NCI-H345 treated with DMSO at 0.1 percent for 48 hours (cell line): ENCODE data around the gene FSHR.

Experiments used
- DNase-seq: peaks from one replicate; lab custom pipeline; 2025; ENCODE audit not compliant: unreplicated experiment; lab: John Stamatoyannopoulos, UW

The FSHR gene

GRCh38 chr2:49154140-49154539, at the start of gene FSHR:
Gene FSHR, minus strand, starts transcription at chr2:49154515. Its CDS starts 98 bp downstream, at chr2:49154417.
- DNase-seq, result no peak

- no peak for DNase-seq
Measured at GRCh38 chr2:49199266-49199665, 45.0 kb upstream of the FSHR start.

GRCh38 chr2:49194701-49195100, 40.4 kb upstream of the FSHR start:
- DNase-seq, result no peak

GRCh38 chr2:49192036-49192435, 37.7 kb upstream of the FSHR start:
- no peak for DNase-seq

GRCh38 chr2:49189512-49190225, 35.4 kb upstream of the FSHR start:
- DNase-seq, result no peak

GRCh38 chr2:49186050-49186648, 31.8 kb upstream of the FSHR start:
- no peak for DNase-seq

GRCh38 chr2:49178656-49179055, 24.3 kb upstream of the FSHR start:
- DNase-seq, result no peak

- DNase-seq, result no peak
Measured at GRCh38 chr2:49177194-49177593, 22.9 kb upstream of the FSHR start.

- DNase-seq, result no peak
Measured at GRCh38 chr2:49175831-49176230, 21.5 kb upstream of the FSHR start.

- no peak for DNase-seq
Measured at GRCh38 chr2:49174750-49175149, 20.4 kb upstream of the FSHR start.

GRCh38 chr2:49167131-49167530, 12.8 kb upstream of the FSHR start:
- no peak for DNase-seq

GRCh38 chr2:49165662-49166061, 11.3 kb upstream of the FSHR start:
- DNase-seq, result no peak

GRCh38 chr2:49164729-49165128, 10.4 kb upstream of the FSHR start:
- DNase-seq, result no peak

- no peak for DNase-seq
Measured at GRCh38 chr2:49162151-49162550, 7.8 kb upstream of the FSHR start.

- DNase-seq, result no peak
Measured at GRCh38 chr2:49154891-49155290, 576 bp upstream of the FSHR start.

GRCh38 chr2:49153252-49153651, 1.1 kb downstream of the FSHR start:
- no peak for DNase-seq

GRCh38 chr2:49152824-49153223, 1.5 kb downstream of the FSHR start:
- no peak for DNase-seq

GRCh38 chr2:49146401-49146800, 7.9 kb downstream of the FSHR start:
- no peak for DNase-seq

GRCh38 chr2:49131801-49132200, 22.5 kb downstream of the FSHR start:
- DNase-seq, result no peak

GRCh38 chr2:49129034-49129433, 25.3 kb downstream of the FSHR start:
- no peak for DNase-seq

- DNase-seq, result no peak
Measured at GRCh38 chr2:49123600-49123999, 30.7 kb downstream of the FSHR start.

GRCh38 chr2:49122107-49122506, 32.2 kb downstream of the FSHR start:
- no peak for DNase-seq

- DNase-seq, result no peak
Measured at GRCh38 chr2:49113046-49113445, 41.3 kb downstream of the FSHR start.
